Esophagus muscularis mucosa (tissue), 4 donors: Measurements from ENCODE around the gene EHD4. TPM values are rescaled to one million over a fixed set of nuclear protein-coding genes. Genes with fewer than 3 reads are reported as not detected.

ENCODE experiments used
- DNase-seq: peaks from one replicate; pipeline ENCODE4 v3.0.0-alpha.2; 2017; ENCODE audit errors: extremely low spot score
- H3K27ac ChIP-seq, 4 donors: fragments of 200-600 bp; sonication (generic); replicated peaks in 1 of 4; 1 replicate in 3 of 4; 2 replicates in 1 of 4; pipeline ENCODE4 v1.5.1; 2016 to 2019; ENCODE audit warnings: mild to moderate bottlenecking in 1 of 4
- H3K27me3 ChIP-seq, 4 donors: fragments of 200-600 bp; sonication (generic); one replicate each; pipeline versions ENCODE4 v1.5.1 to v1.6.0; 2016 to 2019
- H3K36me3 ChIP-seq, 4 donors: fragments of 200-600 bp; sonication (generic); one replicate each; pipeline ENCODE4 v1.5.1; 2016 to 2019
- H3K4me1 ChIP-seq, 4 donors: fragments of 200-600 bp; sonication (generic); one replicate each; pipeline ENCODE4 v1.5.1; 2016 to 2019
- H3K4me3 ChIP-seq, 4 donors: fragments of 200-600 bp; sonication (generic); 1 replicate in 2 of 4; 2 replicates in 2 of 4; pipeline ENCODE4 v1.5.1; 2016 to 2019; ENCODE audit warnings: mild to moderate bottlenecking in 4 of 4, moderate library complexity in 1 of 4
- H3K9me3 ChIP-seq, 4 donors: fragments of 200-600 bp; sonication (generic); 1 replicate in 3 of 4; 2 replicates in 1 of 4; pipeline ENCODE4 v1.5.1; 2016 to 2019
- EP300 ChIP-seq: sonication (generic); formaldehyde crosslinking; IDR thresholded peaks from one replicate; pipeline ENCODE4 v1.6.1; 2017; ENCODE audit warnings: antibody characterized with exemption
- POLR2A ChIP-seq: fragments of 450-650 bp; IDR thresholded peaks from one replicate; pipeline ENCODE4 v1.6.1; 2017; ENCODE audit warnings: antibody characterized with exemption, moderate library complexity, mild to moderate bottlenecking, low read depth
- POLR2AphosphoS5 ChIP-seq, 2 donors: sonication (generic); formaldehyde crosslinking; IDR thresholded peaks; one replicate each; pipeline ENCODE4 v1.6.1; 2017; ENCODE audit warnings: antibody characterized with exemption in 2 of 2
- WGBS: methylation state at CpG from one replicate; pipeline ENCODE4 v1.1.5; 2018; 5-methylcytosine and 5-hydroxymethylcytosine counted together
- intact Hi-C: fragments of 100-400 bp; cut with DNase I; formaldehyde crosslinking; loops from one replicate; pipeline ENCODE4 v1.15.1; 2023
- total RNA-seq, 4 donors: library from RNA; depleted of rRNA; stranded (reverse); fragments of >200 nt; gene quantifications; one replicate each; pipeline versions ENCODE4 v1.1.0 to v1.2.1, GENCODE V29; 2016
- TF ChIP-seq, protein P1 (sequence below), 3 experiments: fragments of 200-600 bp in 2 of 3; fragments of 450-650 bp in 1 of 3; sonication (generic) in 2 of 3; IDR thresholded peaks; one replicate each; pipeline ENCODE4 v1.5.1; 2017 to 2019; ENCODE audit warnings: antibody characterized with exemption in 3 of 3, mild to moderate bottlenecking in 2 of 3, moderate library complexity in 1 of 3

Gene EHD4
- total RNA-seq, 4 donors from 2014 or later: 10.0 to 24.7 (median 21.7) TPM

DNA sequence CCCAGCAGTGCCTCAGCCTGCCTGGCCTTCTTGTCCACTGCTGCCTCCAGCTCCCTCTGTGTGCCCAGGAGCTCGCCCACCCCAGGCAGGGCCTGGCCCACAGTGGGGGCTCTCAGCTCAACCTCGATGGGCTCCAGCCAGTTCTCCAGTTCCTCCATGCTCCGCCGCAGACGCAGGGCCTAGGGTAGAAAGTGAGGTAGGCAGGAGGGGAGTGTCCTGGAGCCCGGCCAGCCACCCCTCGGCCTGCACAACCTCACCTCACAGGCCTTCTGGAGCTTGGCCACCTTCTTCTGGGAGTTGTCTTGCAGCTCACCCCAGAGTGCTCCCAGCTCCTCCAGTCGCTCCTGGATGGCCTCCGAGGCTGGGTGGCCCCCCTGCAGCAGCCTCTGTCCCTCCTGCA is 115.0 kb downstream of the EHD4 start:
- intact Hi-C loops: no loop called here
- Histone ChIP-seq H3K27ac (no peak overlapping the region), H3K27me3 (peaks cover 0 to 67% (median 13%) of the 10 kb centered on the region in 4 donors), H3K4me3 (no peak overlapping the region), H3K4me1 (no peaks in the 10 kb centered on the region), H3K9me3 (no peaks in the 10 kb centered on the region), H3K36me3 (no peaks in the 10 kb centered on the region)
- no peak for DNase-seq
- 60% methylated on average over 1 of the region's 9 CpGs for WGBS
- TF ChIP-seq POLR2A (no peak), EP300 (no peak), POLR2AphosphoS5 (IDR thresholded peaks at IDR 0.05) (no peak)
- TF ChIP-seq, protein P1, sequence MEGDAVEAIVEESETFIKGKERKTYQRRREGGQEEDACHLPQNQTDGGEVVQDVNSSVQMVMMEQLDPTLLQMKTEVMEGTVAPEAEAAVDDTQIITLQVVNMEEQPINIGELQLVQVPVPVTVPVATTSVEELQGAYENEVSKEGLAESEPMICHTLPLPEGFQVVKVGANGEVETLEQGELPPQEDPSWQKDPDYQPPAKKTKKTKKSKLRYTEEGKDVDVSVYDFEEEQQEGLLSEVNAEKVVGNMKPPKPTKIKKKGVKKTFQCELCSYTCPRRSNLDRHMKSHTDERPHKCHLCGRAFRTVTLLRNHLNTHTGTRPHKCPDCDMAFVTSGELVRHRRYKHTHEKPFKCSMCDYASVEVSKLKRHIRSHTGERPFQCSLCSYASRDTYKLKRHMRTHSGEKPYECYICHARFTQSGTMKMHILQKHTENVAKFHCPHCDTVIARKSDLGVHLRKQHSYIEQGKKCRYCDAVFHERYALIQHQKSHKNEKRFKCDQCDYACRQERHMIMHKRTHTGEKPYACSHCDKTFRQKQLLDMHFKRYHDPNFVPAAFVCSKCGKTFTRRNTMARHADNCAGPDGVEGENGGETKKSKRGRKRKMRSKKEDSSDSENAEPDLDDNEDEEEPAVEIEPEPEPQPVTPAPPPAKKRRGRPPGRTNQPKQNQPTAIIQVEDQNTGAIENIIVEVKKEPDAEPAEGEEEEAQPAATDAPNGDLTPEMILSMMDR (IDR thresholded peaks at IDR 0.05): no peak

DNA sequence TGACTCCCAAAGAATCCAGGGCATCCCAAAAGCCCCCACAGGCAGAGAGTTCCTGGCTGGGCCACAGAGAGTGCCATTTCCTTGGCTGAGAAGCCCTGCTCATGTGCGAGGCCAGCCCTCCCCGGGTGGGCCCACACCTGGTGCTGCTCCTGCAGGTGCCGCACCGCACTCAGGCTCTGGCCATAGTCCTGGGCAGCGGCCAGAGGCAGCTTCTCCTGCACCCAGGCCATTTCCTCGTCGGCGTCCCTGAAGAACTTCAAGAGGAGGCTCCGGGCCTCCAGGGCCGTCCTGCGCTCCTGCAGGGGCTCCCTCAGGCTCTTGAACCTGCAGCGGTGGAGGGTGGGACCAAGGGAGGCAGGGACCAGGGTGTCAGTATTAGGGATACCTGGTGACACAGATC is 115.6 kb downstream of the EHD4 start:
- no peak overlapping the region for H3K27ac ChIP-seq
- WGBS: 94% methylated on average over 9 of the region's 12 CpGs
- TF ChIP-seq EP300: no peak
- no peak for TF ChIP-seq POLR2A
- no peak for TF ChIP-seq POLR2AphosphoS5 (IDR thresholded peaks at IDR 0.05)
- TF ChIP-seq, protein P1 (IDR thresholded peaks at IDR 0.05): no peak
- DNase-seq: no peak
- no peaks in the 10 kb centered on the region for H3K4me1 ChIP-seq
- intact Hi-C loops: no loop called here
- H3K9me3 ChIP-seq: no peaks in the 10 kb centered on the region
- H3K27me3 ChIP-seq: peaks cover 0 to 73% (median 15%) of the 10 kb centered on the region in 4 donors
- H3K36me3 ChIP-seq: no peaks in the 10 kb centered on the region
- H3K4me3 ChIP-seq: no peak overlapping the region

DNA sequence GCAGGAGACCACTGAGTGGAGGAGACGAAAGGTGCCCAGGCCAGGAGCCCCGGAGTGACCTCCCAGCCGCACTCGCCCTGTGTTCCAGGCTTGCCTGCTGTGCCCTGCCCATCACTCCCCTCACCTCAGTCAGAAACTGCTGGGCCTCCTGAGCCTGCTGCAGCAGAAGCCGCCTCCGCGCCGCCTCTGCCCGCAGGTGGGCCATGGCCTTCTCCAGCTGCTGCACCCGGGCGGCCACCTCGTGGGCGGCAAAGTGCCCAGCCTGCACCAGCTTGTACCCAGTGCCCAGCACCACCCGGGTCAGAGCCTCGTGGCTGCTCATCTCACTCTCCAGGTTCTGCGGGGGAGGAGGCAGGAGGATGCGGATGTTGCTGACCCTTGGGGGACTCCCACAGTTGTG is 116.1 kb downstream of the EHD4 start:
- H3K36me3 ChIP-seq: no peaks in the 10 kb centered on the region
- H3K4me3 ChIP-seq: no peak overlapping the region
- H3K4me1 ChIP-seq: no peaks in the 10 kb centered on the region
- intact Hi-C loops: no loop called here
- no peaks in the 10 kb centered on the region for H3K9me3 ChIP-seq
- TF ChIP-seq, protein P1 (IDR thresholded peaks at IDR 0.05): no peak
- TF ChIP-seq POLR2AphosphoS5 (IDR thresholded peaks at IDR 0.05) (no peak), EP300 (no peak), POLR2A (no peak)
- 83% methylated on average over 6 of the region's 17 CpGs for WGBS
- peaks cover 0 to 78% (median 15%) of the 10 kb centered on the region in 4 donors for H3K27me3 ChIP-seq
- H3K27ac ChIP-seq: no peak overlapping the region
- no peak for DNase-seq

DNA sequence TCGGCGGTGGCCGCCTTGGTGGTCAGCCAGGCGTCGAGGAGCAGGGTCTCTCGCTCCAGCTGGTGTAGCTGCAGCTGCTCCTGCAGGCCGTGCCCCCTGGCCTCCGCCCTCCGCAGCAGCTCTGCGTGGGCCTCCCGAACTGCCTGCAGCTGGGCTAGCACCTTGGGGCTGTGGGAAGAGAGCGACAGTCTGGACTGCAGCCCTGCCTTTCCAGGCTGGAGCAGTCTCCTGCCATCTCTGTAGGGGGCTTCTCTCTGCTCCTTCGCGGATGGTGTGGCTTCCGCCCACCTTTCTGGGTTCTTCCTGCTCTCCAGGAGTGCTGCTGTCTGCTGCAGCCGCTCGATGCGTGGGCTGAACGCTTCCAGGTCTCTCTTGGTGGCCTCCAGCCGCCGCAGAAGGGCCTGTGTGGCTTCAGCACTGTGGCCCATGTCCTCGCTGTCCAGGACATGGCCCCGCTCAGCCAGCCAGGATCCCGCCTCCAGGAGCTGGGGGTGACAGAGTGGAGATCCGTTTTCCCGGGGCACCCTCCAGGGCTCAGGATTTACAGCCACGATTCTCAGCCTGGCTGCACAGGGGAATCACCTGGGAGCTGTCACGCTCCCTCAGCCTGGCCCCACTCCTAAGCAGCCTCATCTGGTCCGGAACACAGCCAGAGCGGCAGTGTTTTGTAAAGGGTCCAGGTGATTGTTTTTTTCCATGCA is 116.9 kb downstream of the EHD4 start:
- Histone ChIP-seq H3K9me3 (no peaks in the 10 kb centered on the region), H3K27ac (no peak overlapping the region), H3K4me3 (no peak overlapping the region), H3K36me3 (no peaks in the 10 kb centered on the region), H3K4me1 (no peaks in the 10 kb centered on the region), H3K27me3 (peaks cover 0 to 78% (median 15%) of the 10 kb centered on the region in 4 donors)
- DNase-seq: no peak
- 80% methylated on average over 22 of the region's 30 CpGs for WGBS
- TF ChIP-seq POLR2AphosphoS5 (IDR thresholded peaks at IDR 0.05) (no peak), POLR2A (no peak)
- TF ChIP-seq, protein P1 (IDR thresholded peaks at IDR 0.05): no peak
- intact Hi-C loops: no loop called here

DNA sequence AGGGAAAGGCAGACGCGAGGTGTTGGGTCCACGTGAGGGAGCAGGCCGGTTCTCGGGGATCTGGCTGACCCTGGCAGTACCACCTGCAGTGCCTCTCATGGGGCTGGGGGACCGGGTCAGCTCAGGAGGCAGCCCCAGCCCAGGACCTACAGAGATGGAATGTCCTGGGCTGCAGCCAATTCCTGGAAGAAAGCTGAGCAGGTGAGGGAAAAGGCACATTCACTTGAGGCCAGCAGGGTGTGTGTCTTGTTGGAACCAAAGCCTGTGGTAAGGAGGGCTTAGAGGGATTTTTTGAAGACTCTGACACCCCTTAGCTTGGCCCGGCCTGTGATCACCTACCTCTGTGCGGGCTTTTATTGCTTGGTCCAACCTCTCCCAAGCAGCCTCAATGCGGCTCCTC is 117.9 kb downstream of the EHD4 start:
- intact Hi-C loops: no loop called here
- Histone ChIP-seq H3K9me3 (no peaks in the 10 kb centered on the region), H3K4me3 (no peak overlapping the region), H3K36me3 (no peaks in the 10 kb centered on the region), H3K4me1 (no peaks in the 10 kb centered on the region), H3K27ac (no peak overlapping the region), H3K27me3 (peaks cover 0 to 76% (median 15%) of the 10 kb centered on the region in 4 donors)
- TF ChIP-seq EP300: no peak
- no peak for TF ChIP-seq POLR2AphosphoS5 (IDR thresholded peaks at IDR 0.05)
- TF ChIP-seq, protein P1 (IDR thresholded peaks at IDR 0.05): no peak
- TF ChIP-seq POLR2A: no peak
- no peak for DNase-seq
- 90% methylated on average over 8 of the region's 9 CpGs for WGBS
